Stimulated activated CD8-positive, alpha-beta memory T cell treated with anti-CD3 and anti-CD28 coated beads, Interleukin-7, amount 100 ng/mL, for 4 hours (primary cell): ENCODE results near the gene NFASC.

Experiments
- DNase-seq, 2 donors: peaks; one replicate each; pipeline ENCODE4 v3.0.0-alpha.2; 2020; ENCODE audit warnings: low read depth in 2 of 2

Gene NFASC

GRCh38 chr1:204889681-204890383 lies 19.2 kb downstream of the NFASC start:
- DNase-seq, result no peak

GRCh38 chr1:204891860-204892259 lies 21.2 kb downstream of the NFASC start:
- DNase-seq, result no peak

- DNase-seq, result no peak
These were observed 23.4 kb downstream of the NFASC start for GRCh38 chr1:204894031-204894430.

- DNase-seq, result no peak
These were observed 23.9 kb downstream of the NFASC start for GRCh38 chr1:204894606-204895005.

- DNase-seq, result no peak
These were observed 25.4 kb downstream of the NFASC start for GRCh38 chr1:204896023-204896422.

GRCh38 chr1:204896787-204897469 lies 26.3 kb downstream of the NFASC start:
- no peak for DNase-seq

- no peak for DNase-seq
These were observed 30.1 kb downstream of the NFASC start for GRCh38 chr1:204900721-204901120.

GRCh38 chr1:204902671-204903070 lies 32.0 kb downstream of the NFASC start:
- no peak for DNase-seq

- DNase-seq, result no peak
These were observed 33.7 kb downstream of the NFASC start for GRCh38 chr1:204904228-204904810.

- DNase-seq, result no peak
These were observed 38.4 kb downstream of the NFASC start for GRCh38 chr1:204909109-204909508.

GRCh38 chr1:204915861-204916495 lies 45.3 kb downstream of the NFASC start:
- no peak for DNase-seq

- no peak for DNase-seq
These were observed 47.1 kb downstream of the NFASC start for GRCh38 chr1:204917802-204918201.

GRCh38 chr1:204920511-204920910 lies 49.8 kb downstream of the NFASC start:
- DNase-seq, result no peak

- DNase-seq, result no peak
These were observed 50.3 kb downstream of the NFASC start for GRCh38 chr1:204920967-204921366.

GRCh38 chr1:204921855-204922516 lies 51.3 kb downstream of the NFASC start:
- DNase-seq, result no peak

- DNase-seq, result no peak
These were observed 52.5 kb downstream of the NFASC start for GRCh38 chr1:204923201-204923600.

- no peak for DNase-seq
These were observed 53.0 kb downstream of the NFASC start for GRCh38 chr1:204923626-204924012.

GRCh38 chr1:204924013-204924759 lies 53.5 kb downstream of the NFASC start:
- DNase-seq, result no peak

- no peak for DNase-seq
These were observed 55.0 kb downstream of the NFASC start for GRCh38 chr1:204925701-204926100.

- no peak for DNase-seq
These were observed 57.3 kb downstream of the NFASC start for GRCh38 chr1:204927673-204928641.
